ENCODE data around the gene PRPF6.

The PRPF6 gene

GRCh38 chr20:64022671-64023360, 41.9 kb downstream of the PRPF6 start:
- DNase-seq = no peak

GRCh38 chr20:64023361-64024140, 42.6 kb downstream of the PRPF6 start:
- DNase-seq = no peak

GRCh38 chr20:64024141-64024990, 43.4 kb downstream of the PRPF6 start:
- DNase-seq = no peak

- DNase-seq = no peak
Measured at GRCh38 chr20:64025101-64025825, 44.3 kb downstream of the PRPF6 start.

- no peak for DNase-seq
Measured at GRCh38 chr20:64025826-64026412, 45.0 kb downstream of the PRPF6 start.

GRCh38 chr20:64027981-64028685, 47.2 kb downstream of the PRPF6 start:
- DNase-seq = no peak

GRCh38 chr20:64029293-64030117, 48.6 kb downstream of the PRPF6 start:
- no peak for DNase-seq

GRCh38 chr20:64030371-64031134, 49.6 kb downstream of the PRPF6 start:
- DNase-seq = no peak

- DNase-seq = no peak
Measured at GRCh38 chr20:64031822-64032314, 50.9 kb downstream of the PRPF6 start.

GRCh38 chr20:64032706-64033624, 52.0 kb downstream of the PRPF6 start:
- DNase-seq = no peak

GRCh38 chr20:64033981-64034493, 53.1 kb downstream of the PRPF6 start:
- DNase-seq = no peak

GRCh38 chr20:64035066-64035932, 54.4 kb downstream of the PRPF6 start:
- no peak for DNase-seq

- no peak for DNase-seq
Measured at GRCh38 chr20:64035933-64036345, 55.0 kb downstream of the PRPF6 start, which contains the start of gene C20orf204. Gene C20orf204 (plus strand): TSS chr20:64036182. CDS start chr20:64036324, 142 bp downstream.

GRCh38 chr20:64036346-64037198, 55.6 kb downstream of the PRPF6 start:
- DNase-seq = no peak

- DNase-seq = no peak
Measured at GRCh38 chr20:64037199-64037497, 56.2 kb downstream of the PRPF6 start.

GRCh38 chr20:64037498-64038213, 56.7 kb downstream of the PRPF6 start:
- DNase-seq = no peak
